NCI-H128 (cell line): ENCODE measurements around the gene DNAI2.

ENCODE experiments used
- DNase-seq: peaks from one replicate; lab custom pipeline; 2025; ENCODE audit not compliant: unreplicated experiment; lab: John Stamatoyannopoulos, UW

Gene DNAI2

DNA sequence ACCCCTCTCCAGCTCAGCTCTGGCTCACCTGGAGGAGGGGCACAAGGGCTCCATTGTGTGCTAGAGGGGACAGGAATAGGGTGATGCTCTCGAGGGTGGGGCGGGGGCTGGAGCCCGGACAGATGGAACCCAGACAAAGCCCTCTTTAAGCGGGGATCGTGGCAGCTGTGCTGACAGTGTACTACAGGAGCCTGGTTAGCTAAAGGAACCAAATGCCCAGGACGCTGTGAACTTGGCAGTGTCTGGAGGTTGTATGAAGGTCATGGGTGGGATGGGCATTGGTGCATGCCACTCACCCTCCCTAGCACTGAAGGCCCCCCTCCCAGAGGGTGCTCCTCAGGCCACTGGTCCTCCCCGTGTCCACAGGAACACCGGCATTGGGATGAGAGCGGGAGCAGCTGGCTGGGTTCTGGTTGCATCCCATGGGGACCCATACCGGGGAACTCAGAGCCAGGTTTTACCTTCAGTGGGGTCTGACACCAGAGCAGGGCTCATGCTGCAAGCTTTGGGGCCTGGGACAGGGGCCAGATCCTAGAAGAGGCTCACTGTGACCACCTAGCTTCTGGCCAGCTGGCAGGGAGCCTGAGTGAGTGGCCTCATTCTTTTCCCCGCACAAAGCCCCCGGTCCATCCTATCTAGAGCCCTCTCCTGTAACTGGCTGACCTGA is 63.9 kb downstream of the DNAI2 start:
- no peak for DNase-seq

DNA sequence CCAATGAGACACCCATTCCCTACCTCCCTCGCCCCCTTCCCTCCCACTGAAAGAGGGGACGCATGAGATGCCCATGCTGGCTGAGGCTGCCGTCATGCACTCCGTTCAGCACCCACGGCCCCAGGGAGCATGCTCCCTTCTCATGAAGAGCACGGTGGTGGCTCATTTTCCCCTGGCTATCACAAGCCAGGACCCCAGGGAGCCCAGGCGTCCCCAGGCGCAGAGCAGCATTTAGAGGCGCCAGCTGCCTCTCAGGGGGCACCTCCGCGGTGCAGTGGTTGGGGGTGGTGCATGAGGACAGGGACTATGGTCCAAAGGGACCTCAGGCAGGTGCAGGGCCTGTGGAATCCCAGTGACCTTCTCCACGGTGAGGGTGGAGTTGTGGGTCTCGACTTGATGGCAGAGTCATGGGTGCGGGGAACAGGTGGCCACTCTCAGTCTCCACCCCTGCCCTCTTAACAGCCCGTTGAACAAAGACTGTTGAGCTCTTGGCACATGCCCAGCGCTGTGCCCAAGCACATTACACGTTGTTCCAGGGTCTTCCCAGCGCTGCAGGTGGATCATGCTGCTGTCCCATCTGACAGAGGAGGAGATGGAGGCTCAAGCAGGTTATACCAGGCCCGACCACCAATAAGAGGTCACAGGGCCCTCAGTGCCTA is 65.6 kb downstream of the DNAI2 start:
- no peak for DNase-seq

DNA sequence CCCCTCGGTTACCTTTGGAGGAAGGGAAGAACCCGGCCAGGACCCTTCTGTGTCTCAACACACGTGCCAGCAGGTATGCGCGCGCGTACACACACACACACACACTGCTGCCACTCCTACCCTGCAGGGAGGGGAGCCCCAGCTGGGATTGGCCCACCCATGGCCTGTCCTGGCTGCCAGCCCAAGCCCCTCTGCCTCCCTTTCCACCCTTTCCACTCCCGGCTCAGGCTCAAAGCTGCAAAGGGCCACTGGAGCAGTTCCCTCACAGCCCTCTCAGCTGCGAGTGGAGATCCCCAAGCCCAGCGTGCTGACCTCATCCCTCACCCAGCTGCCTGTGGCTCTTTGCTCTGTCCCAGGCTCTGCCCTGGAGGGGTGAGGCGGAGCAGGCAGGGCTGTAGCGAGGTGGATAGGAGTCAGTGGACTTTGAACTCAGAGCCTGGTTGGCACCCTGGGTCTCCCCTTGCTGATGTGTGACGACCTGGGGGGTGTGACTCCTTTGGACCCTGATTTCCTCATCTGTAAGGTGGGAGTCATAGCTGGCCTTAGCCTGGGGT is 66.5 kb downstream of the DNAI2 start:
- no peak for DNase-seq

DNA sequence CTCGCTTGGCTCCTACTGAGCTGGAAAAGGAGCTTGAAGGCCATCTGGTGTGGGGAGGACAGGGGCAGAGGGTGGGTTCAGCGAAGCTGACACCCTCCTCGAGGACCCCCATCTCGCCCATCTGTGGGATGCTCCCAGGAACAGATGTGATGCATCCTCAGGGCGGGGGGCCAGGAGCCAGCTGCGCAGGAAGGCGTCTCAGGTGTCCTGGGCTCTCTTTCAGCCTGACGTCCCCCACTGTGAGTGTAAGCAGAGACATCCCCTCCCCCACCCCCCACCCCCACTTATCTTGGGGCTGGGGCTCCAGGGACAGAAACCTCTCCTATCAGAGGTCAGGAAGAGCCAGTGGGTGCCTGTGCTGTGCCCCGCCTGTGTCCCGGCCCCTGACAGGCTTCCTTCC is 68.2 kb downstream of the DNAI2 start:
- no peak for DNase-seq

DNA sequence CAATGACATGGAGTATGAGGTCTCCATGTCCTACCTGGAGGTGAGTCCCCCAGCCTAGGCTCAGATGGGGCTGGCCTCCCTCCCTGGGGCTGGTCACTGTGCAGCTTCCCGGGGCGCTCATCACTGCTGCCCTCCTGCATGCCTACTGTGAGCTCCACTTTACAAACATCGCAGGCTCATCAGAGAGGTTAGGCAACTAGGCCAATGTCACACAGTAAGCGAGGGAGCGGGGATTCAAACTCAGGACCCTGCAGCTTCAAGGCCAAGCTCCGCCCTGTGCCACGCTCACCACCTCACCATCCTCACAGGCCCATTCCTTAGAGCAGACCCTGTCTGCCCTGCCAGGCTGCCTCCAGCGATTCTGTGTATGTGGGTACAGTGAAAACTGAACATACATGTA is 69.1 kb downstream of the DNAI2 start:
- DNase-seq, result no peak

DNA sequence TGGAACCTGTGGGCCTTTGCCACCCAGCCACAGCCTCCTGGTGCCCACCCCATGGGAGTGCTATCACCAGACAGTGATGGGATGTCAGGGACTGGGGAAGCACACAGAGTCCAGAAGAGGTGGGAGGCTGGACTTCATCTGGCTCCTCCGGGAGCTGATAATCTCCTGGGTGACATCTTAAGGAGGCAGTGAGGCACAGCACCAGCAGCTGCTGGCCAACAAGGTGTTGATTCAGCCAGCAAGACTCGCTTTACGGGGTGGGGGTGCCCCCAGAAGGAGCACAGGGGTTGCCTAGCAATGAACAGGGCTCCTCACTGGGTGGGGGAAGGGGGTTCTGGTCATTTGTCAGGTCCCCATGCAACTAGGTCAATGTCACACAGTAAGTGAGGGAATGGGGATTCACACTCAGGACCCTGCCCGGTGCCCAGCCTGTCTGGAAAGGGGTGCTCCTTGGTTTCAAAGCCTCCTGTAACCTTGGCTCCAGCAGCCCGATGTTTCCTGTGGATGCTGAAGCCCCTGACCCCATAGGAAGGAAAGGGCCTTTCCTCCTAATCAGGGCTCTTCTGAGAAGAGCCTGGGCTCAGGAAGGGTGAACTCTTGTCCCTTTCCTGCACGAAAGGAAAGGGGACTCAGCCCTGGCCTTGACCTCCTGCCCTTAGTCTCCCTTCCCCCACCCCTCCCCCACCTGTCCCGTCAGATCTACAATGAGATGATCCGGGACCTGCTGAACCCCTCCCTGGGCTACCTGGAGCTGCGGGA is 69.7 kb downstream of the DNAI2 start:
- DNase-seq, result no peak

DNA sequence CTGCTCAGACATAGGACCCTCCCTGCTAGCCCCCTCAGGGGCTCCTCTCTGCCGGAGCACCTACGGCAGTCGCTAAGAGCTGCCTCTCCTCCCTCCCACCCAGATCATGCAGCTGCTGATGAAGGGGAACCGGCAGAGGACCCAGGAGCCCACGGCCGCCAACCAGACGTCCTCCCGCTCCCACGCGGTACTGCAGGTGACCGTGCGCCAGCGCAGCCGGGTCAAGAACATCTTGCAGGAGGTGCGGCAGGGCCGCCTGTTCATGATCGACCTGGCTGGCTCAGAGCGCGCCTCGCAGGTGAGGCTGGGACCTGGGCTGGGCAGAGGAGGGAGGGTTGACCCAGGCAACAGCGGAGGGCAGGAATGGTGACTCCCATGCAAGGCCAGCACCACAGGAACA is 70.6 kb downstream of the DNAI2 start:
- no peak for DNase-seq

DNA sequence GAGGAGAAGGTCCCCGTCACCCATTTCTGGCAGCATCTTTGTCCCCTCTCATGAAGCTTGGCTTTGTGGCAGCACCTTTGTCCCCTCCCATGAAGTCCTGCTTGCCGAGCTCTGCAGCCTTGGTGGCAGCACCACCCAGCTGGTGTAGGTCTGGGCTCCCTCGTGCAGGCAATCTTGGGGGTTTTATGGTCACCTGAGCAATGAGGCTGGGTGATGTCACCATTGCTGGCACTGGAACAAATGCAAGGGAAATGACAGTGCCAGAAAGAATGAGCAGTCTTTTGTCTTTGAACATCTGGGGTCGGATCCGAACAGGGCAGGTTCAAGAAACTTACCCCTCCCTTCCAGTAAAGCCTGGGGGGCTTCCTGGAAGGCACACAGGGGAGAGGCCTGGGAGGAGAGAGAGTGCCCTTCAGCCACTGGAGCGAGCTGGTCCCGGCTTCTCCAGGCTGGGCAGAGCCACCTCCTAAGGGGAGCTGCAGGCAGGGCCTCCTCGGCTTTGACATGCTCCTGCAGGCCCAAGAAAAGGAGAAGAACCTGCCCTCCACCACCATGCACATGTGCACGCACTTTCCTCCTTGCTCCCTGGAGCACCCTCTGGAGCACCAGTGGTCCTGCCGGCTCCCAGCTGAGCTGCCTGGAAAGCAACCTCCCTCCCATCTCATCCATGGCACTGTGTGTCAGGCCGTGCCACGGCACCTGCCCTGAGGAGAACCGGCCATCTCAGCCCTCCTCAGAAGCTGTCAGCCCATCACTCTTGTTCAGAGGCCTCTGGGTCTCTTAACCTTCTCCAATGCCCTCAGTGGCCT is 71.6 kb downstream of the DNAI2 start:
- DNase-seq, result no peak

DNA sequence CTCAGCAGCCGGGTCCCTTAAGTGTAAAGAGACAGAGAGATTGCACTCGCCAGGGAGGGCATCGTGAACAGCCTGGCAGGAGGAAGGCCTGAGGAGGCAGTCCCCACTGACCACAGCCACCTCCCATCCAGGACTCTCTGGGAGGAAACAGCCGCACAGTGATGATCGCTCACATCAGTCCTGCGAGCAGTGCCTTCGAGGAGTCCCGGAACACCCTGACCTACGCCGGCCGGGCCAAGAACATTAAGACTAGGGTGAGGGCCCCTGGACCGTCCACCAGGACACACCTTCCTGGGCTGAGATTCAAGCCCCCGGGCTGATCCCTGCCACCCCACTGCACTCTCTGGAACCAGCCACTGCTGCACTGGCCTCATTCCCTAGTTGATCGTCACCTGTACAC is 73.6 kb downstream of the DNAI2 start:
- DNase-seq, result no peak

DNA sequence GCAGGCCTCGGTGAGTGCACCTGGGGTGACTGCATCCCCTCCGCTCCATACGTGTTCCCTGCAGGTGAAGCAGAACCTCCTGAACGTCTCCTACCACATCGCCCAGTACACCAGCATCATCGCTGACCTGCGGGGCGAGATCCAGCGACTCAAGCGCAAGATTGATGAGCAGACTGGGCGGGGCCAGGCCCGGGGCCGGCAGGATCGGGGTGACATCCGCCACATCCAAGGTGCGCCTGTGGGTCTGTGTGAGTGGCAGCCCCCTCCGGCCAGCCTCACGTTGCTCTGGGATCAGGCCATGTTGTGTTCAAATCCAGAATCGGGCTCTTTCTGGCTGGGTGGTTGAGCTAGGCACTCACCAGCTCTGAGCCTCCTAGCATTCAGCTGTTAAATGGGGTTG is 75.1 kb downstream of the DNAI2 start:
- DNase-seq, result no peak

DNA sequence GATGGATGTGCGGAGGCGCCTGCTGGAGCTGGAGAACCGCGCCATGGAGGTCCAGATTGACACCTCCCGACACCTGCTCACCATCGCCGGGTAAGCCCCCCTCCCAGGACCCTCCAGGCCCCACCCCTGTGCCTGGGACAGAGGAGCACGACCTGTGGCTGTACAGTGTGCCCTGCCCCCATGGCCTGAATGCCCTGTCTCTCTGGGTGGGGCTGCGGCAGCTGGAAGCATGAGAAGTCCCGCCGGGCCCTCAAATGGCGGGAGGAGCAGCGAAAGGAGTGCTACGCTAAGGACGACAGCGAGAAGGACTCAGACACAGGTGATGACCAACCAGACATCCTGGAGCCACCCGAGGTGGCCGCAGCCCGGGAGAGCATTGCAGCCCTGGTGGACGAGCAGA is 76.5 kb downstream of the DNAI2 start:
- no peak for DNase-seq

DNA sequence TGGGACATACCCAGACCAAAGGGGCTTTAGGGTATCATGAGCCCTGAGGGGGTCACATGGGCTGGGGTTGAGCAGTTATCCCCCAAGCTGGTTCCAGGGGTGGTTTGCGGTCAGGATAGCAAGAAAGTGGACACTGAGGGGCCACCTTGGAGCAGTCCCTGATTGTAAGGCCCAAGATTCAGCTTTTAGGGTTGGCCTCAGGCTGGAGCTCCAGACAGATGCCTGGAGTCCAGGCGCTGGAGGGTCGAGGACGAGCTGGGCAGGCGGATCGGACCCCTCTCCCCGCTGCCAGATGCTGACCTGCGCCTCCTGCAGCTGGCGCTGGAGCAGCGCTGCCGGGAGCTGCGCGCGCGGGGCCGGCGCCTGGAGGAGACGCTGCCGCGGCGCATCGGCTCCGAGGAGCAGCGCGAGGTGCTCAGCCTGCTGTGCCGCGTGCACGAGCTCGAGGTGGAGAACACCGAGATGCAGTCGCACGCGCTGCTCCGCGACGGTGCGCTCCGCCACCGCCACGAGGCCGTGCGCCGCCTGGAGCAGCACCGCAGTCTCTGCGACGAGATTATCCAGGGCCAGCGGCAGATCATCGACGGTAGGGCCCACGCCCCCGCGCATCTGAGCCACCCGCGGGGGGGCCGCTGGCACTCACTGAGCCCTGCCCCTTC is 77.6 kb downstream of the DNAI2 start:
- no peak for DNase-seq

DNA sequence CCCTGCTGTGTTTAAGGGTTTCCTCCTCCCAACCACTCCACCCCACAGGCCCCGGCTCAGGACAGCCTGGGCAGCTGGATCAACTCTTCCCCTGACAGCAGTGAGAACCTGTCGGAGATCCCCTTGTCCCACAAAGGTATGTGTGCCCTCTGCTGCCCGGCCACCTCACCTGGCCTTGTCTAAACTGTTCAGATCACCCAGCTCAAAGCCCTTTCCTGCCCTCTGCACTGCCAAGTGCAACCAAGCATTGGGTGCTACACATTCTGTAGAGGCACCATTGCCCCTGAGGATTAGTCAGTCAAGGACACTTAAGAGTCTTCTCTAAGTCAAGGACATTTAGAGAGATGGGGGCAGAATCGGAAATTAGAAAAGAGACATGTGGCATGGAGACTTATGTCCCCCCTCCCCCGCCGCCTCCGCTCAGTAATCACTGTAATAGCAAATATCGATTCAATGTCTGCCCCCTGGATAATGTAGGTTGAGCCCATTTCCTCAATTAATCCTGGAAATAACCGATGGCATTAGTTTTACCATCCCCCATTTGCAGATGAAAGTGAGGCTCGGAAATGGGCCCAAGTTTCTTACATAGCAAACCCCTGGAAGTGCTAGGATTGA is 79.5 kb downstream of the DNAI2 start:
- no peak for DNase-seq

DNA sequence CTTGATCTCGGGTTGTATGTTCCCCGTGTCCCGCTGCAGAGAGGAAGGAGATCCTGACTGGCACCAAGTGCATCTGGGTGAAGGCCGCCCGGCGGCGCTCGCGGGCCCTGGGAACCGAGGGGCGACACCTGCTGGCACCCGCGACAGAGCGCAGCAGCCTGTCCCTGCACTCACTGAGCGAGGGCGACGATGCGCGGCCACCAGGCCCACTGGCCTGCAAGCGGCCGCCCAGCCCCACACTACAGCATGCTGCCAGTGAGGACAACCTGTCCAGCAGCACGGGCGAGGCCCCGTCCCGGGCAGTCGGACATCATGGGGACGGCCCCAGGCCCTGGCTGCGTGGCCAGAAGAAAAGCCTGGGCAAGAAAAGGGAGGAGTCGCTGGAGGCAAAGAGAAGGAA is 80.1 kb downstream of the DNAI2 start:
- no peak for DNase-seq

DNA sequence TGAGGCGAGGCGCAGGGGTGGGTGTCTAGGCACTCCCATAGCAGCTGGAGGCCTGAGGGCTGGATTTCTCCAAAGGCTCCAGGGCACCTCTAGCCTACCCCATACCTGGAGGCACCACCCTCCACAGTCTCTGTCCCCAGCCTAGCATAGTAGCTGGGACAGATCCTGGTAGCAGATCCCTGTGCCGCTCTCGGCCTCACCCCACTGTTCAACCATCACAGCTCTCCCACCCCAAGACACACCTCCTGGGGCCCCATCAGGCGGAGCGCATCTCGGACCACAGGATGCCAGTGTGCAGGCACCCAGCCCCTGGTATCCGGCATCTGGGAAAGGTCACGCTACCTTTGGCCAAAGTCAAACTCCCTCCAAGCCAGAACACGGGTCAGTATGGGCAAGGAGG is 80.5 kb downstream of the DNAI2 start:
- DNase-seq, result no peak

DNA sequence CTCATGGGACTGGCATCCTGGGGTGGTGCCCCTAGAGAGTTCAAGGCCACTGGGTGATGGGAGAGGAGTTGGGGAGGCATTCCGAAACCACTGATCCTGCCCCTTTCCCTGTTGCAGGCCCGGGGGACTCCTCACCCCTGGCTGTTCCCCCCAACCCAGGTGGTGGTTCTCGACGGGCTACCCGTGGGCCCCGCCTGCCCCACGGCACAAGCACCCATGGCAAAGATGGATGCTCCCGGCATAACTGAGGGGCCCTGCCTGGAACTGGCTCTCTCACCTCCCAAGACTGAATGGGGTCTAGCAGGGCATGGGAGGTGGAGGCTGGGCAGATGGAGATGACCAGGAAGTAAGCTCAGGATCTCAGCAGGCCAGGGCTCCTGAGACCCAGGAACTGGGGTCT is 81.0 kb downstream of the DNAI2 start:
- no peak for DNase-seq

DNA sequence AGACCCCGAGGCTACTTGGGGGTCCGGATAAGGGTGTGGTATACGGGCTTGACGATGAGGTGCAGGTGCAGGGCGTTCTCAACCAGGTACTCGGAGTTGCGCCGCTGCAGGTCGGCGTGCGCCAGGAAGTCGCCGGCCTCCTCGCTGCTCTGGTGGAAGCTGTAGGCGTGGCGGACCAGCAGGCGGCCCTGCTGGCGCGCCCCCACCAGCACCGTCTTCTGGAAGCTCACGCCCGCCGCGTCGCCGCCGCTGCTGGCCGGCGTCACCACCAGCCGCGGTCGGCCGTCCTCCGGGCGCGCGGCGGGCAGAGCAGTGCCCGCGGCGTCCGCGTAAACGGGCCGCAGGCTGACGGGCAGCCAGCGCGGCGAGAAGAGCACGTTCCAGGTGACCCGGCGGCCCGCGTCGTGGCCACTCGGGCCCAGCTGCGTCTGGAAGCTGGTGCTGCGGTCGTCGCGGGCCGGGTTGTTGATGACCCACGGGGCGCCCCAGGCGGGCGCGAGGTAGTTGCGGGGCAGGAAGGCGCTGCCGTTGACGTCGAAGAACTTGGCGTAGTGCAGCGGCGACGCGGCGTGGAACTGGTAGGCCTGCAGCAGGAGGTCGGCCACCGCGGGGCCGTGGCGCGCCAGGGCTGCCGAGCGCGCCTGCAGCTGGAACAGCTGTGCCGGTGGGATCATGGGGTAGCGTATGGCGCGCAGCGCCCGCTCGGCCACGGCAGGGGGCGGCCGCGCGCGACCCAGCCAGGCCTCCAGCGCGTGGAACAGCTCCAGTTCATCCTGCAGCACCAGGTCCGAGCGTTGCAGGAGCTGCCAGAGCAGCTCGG is 82.8 kb downstream of the DNAI2 start:
- no peak for DNase-seq

DNA sequence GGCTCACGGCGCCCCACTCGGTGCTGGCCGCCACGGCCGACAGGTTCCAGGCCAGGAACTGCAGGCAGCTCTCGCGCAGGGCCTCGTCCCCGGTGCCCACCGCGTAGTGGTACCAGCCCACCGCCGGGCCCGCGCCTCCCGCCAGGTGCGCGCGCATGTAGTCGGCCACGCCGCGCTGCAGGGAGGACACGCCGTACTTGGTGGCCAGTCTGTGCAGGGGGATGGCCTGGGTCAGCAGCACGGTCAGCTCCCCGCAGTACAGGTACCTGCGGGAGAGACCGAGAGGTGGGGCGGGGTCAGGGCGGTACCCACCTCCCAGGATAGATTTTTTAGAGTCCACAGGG is 83.4 kb downstream of the DNAI2 start:
- DNase-seq, result no peak

DNA sequence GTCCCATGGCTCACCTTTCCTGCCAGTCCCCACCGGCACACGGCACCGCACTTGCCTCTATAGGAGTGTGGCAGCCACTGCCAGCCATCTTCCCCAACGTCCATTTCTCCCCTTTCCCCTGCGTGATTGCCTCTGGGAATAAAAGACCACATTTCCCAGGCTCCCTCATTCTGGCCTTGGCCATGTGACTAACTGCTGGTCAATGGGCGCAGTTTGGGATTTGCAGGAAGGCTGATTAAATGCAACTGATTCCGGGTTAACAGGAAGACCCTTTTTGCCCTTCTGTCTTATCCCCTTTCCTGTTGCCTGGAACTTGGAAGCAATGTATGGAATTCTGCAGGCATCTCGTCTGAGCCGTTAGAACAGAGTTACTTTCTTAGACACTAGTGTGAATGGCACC is 84.7 kb downstream of the DNAI2 start:
- DNase-seq, result no peak

DNA sequence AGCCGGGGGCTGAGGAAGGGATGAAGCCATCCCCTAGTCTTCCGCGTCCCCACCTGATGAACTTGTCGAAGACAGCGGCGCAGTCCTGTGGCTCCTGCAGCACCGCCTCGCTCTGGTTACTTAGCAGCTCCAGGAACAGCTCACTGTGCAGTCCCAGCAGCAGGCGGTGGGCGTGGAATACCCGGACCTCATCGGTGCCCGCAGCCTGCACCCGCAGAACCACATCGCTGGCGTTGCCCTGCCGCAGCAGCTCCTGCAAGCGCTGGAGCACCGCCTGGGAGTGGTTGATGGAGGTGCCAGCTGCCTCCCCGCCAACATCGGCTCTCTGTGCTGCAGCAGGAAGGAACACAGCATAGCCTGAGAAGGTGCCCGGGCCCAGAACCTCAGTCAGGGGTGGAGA is 85.9 kb downstream of the DNAI2 start:
- DNase-seq, result no peak
